ENCODE data around the gene RNF130.
"Not testable (repeated sequence)": the region's sequence is repeated elsewhere in the genome, so short reads cannot be mapped to it uniquely, and the experiment has no call there.

The RNF130 gene

DNA sequence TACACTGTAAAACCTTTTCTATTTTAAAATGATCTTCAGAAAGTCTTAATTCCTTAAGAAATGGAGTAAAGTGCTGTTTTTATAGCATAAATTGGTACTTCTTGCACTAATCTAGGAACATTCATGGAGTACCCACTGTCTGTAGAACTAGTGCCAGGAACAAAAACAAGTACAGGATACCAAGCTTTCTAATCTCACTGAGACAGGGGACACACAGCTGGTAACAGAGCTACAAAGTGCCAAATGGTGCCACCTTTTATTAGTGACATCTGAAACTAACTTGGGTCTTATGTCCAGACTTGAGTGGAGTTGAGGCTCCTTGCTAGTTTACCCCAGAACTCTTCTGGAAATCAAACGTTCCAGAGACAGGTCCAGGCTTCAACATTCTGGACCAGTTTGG is 57.9 kb downstream of the RNF130 start:
- DNase-seq = no peak

DNA sequence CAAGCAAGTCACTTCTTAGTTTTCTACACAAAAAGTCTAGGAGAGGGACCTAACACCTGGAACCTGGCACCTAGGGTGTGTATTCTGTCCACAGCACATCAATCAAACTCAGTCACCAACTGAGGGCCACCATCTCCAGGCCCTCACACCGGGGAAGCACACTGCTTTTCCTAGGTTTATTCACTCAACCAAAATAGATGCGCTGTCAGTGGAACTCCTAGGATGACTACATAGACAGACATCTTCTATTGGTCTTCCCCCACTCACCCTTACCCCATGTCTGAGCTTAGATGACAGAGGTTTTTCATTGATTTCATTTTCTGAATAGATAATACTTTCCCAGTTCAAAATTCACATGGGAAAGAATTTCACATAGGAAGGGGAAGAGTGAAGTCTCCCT is 59.2 kb downstream of the RNF130 start:
- DNase-seq = no peak

DNA sequence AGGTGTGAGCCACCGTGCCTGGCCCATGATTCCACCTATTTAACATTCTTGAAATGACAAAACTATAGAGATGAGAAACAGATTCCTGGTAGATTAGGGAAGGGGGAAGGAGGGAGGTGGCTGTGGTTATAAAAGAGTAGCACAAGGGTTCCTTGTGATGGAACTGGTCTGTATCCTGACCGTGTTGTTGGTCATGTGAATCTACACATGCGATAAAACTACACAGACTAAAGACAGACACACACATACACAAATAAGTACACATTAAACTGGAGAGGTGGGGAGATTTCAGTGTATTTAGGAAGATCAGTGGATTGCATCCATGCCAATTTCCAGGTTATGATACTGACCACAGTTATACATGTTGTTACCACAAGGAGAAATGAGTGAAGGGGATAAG is 60.9 kb downstream of the RNF130 start:
- no peak for DNase-seq

DNA sequence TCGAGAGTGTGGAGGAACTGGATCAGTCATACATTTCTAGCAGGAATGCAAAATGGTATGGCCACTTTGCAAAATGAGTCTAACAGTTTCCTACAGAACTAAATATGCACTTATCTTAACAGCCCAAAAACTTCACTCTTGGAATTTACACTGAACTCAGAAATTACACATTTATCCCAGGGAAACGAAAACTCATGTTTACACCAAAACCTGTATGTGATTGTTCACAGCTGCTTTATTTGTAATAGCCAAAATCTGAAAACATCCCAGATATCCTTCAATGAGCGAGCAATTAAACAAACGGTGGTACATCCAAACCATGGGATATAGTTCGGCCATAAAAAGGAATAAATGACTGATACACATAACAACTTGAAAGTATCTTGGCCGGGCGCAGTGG is 62.0 kb downstream of the RNF130 start:
- no peak for DNase-seq

GRCh38 chr5:180008433-180008832 is 63.1 kb downstream of the RNF130 start:
- no peak for DNase-seq

DNA sequence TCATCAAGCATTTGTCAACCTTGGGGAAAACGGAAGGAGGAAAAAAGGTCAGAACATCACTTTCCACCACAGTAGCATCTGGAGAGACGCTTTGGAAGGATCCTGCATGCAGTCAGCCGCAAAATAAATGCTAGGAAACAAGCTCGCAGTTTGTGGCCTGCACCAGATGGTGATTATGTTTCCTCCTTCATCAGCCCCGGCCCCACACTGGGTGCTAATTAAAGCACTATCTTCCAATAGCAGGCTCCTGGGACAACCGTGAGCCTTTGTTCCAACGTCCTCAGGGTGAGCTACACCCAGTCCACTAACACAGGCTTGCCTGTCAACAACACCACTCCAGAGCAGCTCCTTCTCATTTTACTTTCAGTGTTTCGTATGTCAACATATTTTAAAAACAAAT is 64.0 kb downstream of the RNF130 start:
- DNase-seq = no peak

DNA sequence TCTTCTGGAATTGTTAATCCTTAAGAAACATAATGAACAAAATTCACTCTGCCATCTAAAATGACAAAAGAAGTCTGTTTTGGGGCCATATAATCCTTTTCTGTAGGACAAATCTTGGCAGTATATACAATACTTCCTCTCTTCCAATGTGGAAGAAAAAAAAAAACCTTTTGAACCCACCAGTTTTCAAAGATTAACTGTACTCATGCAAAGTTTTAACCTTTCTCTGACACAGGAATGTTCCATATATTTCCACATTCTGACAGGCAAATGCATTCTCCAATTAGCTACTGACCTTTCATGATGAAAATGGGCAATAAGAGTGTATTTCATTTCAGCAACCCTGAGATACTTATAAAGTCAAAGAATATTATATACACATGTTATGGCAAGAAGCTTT is 65.4 kb downstream of the RNF130 start:
- no peak for DNase-seq

DNA sequence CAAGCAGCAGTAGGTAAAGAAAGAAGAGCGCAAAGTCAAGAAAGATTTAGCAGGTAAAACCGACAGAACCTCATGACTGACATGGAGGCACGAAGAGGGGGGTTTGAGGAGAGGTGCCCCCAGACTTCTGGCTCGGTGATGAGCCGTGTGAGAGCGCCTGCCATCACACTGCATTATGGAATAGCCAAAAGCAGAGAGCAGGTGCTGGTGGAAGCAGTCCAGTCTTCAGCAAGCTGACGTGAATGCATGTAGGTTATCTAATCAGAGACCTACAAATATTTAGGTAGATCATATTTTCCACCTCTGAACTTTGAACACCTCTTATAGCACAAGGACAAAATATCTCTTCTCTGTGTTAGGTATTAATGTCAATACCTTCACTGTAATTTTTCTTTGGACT is 68.4 kb downstream of the RNF130 start:
- DNase-seq = no peak

DNA sequence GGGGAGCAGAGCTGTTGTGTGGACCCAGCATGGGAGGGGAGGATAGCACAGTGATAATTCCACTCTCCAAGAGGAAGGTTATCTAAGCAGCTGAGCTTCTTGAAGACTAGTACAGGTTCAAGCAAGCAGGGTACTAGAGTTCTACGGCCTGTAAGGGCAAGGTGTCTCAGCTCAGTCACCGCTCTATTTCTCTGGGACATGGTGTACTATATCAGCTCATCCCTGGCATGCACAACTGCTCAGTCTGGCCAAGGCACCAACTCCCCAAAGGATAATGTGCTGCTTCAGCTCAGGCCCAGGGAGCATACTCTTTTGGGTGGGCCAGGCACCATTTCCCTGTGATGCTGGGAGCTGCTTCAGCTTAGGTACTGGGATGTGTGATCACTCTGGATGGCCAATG is 69.8 kb downstream of the RNF130 start:
- no peak for DNase-seq

- DNase-seq = no peak
Observed at GRCh38 chr5:180001136-180001535, 70.4 kb downstream of the RNF130 start.

DNA sequence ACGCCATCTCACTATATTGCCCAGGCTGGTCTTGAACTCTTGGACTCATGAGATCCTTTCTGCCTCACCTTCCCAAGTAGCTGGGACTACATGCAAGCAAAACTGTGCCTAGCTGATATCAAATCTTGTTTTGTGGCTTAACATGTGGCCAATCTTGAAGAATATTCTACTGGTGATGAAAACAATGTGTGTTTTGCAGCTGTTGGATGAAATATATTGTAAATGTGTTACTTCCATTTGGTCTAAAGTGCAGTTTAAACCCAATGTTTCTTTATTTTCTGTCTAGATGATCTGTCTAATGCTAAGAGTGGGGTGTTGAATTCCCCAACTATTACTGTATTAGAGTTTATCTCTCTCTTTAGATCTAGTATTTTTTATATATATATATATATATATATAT is 73.1 kb downstream of the RNF130 start:
- no peak for DNase-seq

DNA sequence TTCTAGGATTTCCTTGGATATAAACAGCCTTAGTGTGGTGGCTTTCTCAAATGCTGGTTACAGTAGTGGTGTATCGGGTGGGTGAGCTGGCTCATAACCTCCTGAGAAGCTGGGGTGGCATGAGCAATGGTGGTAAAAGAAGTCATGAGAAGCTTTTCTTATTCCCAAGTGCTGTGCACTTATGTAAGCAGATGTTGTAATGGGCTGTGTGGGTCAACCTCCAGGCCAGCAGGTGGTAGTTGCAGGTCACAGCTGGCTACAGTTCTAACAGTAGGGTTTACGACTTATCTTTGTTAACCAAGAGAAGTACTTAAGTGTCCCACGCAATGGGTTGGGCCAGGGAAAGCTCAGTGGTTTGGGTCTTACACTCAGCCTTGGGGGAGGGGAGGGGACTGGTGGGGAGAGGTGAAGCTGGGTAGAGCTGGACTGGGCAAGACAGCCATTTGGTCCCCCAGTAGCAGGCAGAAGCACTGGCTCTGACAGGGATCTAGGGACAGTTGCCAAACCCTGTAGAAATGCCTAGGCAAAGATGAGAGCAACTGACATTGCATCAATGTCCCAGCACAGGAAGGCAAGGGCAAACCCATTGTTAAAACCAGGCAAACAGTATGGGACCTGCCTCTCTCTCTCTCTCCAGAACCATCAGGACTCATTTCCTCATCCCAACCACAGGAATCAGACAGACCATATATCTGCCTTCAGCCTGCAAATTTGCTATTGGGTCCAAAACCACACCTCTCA is 76.8 kb downstream of the RNF130 start:
- no peak for DNase-seq

DNA sequence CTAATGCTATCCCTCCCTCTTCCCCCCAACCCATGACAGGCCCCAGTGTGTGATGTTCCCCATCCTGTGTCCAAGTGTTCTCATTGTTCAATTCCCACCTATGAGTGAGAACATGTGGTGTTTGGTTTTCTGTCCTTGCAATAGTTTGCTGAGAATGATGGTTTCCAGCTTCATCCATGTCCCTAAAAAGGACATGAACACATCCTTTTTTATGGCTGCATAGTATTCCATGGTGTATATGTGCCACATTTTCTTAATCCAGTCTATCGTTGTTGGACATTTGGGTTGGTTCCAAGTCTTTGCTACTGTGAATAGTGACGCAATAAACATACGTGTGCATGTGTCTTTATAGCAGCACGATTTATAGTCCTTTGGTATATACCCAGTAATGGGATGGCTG is 78.7 kb downstream of the RNF130 start:
- not testable (repeated sequence) for DNase-seq

- DNase-seq = no peak
Observed at GRCh38 chr5:179991106-179991505, 80.5 kb downstream of the RNF130 start.

DNA sequence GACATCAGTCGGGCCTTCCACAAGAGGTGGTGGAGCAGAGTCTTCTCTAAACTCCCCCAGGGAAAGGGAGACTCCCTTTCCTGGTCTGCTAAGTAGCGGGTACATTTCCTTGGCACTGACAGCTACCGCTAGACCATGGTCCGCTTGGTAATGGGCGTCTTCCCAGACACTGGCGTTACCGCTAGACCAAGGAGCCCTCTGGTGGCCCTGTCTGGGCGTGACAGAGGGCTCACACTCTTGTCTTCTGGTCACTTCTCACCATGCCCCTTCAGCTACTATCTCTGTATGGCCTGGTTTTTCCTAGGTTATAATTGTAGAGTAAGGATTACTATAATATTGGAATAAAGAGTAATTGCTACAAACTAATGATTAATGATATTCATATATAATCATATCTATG is 81.0 kb downstream of the RNF130 start:
- DNase-seq = not testable (repeated sequence)

DNA sequence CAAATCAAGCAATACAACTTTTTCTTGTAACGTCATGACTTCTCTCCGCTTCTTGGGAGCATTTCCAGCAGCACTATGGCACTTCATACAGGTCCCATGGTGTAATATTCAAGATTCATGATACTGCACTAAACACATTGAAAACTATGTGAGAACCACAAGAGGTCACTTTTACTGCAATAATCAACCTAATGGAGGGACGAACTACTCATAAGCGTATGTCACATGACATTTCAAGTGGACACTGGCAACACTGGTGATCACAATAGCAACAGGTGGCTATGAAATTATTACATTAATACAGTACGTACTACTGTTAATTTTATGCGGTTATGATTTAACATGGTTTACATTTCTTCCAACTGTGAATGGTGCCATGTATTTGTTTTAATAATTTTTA is 85.2 kb downstream of the RNF130 start:
- DNase-seq = no peak

- DNase-seq = no peak
Observed at GRCh38 chr5:179981636-179982035, 89.9 kb downstream of the RNF130 start.

DNA sequence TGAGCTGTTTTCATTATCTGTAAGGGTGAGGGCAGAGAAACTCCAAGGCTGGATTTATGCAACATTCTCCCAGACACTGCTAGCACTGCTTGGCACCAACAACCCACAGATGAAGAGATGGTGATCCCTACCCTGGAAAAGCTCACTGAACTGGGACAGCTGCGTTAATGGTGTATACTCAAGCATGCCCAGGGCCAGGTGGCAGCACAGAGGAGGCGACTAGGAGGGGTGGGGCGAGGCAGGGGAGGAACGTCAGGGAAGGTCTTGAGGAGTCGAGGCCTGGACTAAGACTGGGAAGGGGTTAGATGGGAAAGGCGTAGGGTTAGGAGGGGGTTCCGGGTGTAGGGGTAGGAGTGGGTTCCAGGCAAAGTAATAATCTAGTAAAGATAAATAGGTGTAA is 90.8 kb downstream of the RNF130 start:
- DNase-seq = no peak

DNA sequence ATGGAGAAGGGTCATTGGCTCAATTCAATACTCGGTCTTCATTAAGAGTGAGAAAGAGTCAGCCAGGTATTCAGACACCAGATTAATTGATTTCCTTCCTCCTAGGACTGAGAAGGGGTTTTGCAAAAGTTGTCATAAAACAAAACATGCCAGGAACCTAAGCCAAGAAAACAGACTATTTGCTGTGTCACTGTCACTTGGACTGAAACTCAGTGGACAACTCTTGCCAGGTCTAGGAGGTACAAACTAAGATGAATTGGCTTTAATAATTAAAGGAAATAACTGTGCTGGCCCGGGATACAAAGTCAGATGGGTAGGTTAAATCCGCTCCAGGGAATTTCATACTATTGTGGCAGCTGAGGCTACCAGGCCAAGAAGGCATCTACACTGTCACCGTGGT is 92.8 kb downstream of the RNF130 start:
- no peak for DNase-seq

GRCh38 chr5:179975713-179976134 is 95.8 kb downstream of the RNF130 start:
- DNase-seq = no peak

GRCh38 chr5:179974946-179975712 is 96.4 kb downstream of the RNF130 start:
- no peak for DNase-seq

DNA sequence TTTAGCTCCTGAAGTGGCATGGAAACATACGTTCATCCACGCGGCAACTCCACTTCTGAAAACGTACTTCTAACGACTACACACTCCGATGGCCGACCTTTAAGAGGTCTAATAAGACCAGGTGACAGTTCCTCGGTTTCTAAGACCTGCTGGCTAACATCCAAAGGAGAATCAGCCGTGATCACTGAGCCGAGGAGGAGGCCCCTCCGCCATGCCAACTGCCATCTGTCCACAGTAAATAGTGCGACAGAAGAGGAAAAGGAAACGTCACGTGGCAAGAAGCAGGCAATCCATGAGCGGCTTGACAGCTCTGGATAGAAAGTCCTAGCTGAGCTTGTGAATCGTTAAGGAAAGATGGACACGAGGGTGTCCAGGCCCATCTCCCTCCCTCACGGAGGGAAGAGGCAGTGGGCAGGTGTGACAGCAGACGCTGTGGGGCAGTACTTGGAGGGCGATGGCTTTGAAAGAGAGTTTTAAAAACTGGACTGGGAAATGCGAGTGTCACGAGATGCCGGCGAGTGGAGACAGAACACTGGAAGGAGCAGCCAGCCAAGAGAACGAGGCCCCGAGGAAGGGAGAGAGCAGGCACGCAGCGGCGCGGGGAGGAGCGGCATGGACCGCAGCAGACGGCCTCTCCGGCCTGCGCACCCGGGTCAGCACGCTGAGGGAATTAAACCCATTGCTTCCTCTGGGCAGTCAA is 97.2 kb downstream of the RNF130 start:
- DNase-seq = no peak

GRCh38 chr5:179973391-179973790 is 98.2 kb downstream of the RNF130 start:
- DNase-seq = no peak

DNA sequence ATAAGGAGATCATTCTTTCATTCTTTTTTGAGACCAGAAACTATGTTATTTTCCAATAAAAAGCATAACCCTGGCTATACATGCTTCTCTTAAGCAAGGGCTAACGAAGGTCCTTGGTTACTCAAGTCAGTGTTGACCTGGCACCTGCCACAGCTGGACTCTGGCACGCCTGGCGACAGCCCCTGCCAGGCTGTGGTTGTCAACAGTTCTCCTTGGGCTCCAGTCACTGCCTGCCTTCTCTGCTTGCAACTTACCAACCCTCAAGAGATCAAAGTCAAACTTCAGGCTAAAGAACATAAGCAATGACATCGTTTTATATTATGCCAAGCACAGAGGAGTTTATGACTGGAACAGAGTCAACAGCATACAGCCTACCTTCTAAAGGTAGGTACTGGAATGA is 102.4 kb downstream of the RNF130 start:
- no peak for DNase-seq

All from T-helper 9 cell (primary cell).